ENCODE measurements around the gene SVIL.
"Not testable (repeated sequence)": the region's sequence is repeated elsewhere in the genome, so short reads cannot be mapped to it uniquely, and the experiment has no call there.

SVIL gene

GRCh38 chr10:29524294-29524693, 110.5 kb downstream of the SVIL start:
- DNase-seq (ENCODE audit: extremely low read depth in 1 of 2, low read depth in 1 of 2), result no peak

- no peak for DNase-seq (ENCODE audit: extremely low read depth in 1 of 2, low read depth in 1 of 2)
These were observed 111.9 kb downstream of the SVIL start for GRCh38 chr10:29522918-29523317.

GRCh38 chr10:29522061-29522855, 112.5 kb downstream of the SVIL start:
- DNase-seq (ENCODE audit: extremely low read depth in 1 of 2, low read depth in 1 of 2), result no peak

GRCh38 chr10:29519659-29520058, 115.1 kb downstream of the SVIL start:
- no peak for DNase-seq (ENCODE audit: extremely low read depth in 1 of 2, low read depth in 1 of 2)

- DNase-seq (ENCODE audit: extremely low read depth in 1 of 2, low read depth in 1 of 2), result no peak
These were observed 117.3 kb downstream of the SVIL start for GRCh38 chr10:29517352-29517923.

GRCh38 chr10:29516309-29516932, 118.3 kb downstream of the SVIL start:
- DNase-seq (ENCODE audit: extremely low read depth in 1 of 2, low read depth in 1 of 2), result not testable (repeated sequence)

GRCh38 chr10:29515879-29516278, 118.9 kb downstream of the SVIL start:
- not testable (repeated sequence) for DNase-seq (ENCODE audit: extremely low read depth in 1 of 2, low read depth in 1 of 2)

- not testable (repeated sequence) for DNase-seq (ENCODE audit: extremely low read depth in 1 of 2, low read depth in 1 of 2)
These were observed 119.7 kb downstream of the SVIL start for GRCh38 chr10:29515104-29515503.

- no peak for DNase-seq (ENCODE audit: extremely low read depth in 1 of 2, low read depth in 1 of 2)
These were observed 120.5 kb downstream of the SVIL start for GRCh38 chr10:29514306-29514705.

- DNase-seq (ENCODE audit: extremely low read depth in 1 of 2, low read depth in 1 of 2), result no peak
These were observed 122.3 kb downstream of the SVIL start for GRCh38 chr10:29512425-29512974.

GRCh38 chr10:29511806-29512205, 123.0 kb downstream of the SVIL start:
- not testable (repeated sequence) for DNase-seq (ENCODE audit: extremely low read depth in 1 of 2, low read depth in 1 of 2)

- DNase-seq (ENCODE audit: extremely low read depth in 1 of 2, low read depth in 1 of 2), result not testable (repeated sequence)
These were observed 124.2 kb downstream of the SVIL start for GRCh38 chr10:29510483-29511157.

GRCh38 chr10:29508554-29509244, 126.1 kb downstream of the SVIL start:
- DNase-seq (ENCODE audit: extremely low read depth in 1 of 2, low read depth in 1 of 2), result no peak

- DNase-seq (ENCODE audit: extremely low read depth in 1 of 2, low read depth in 1 of 2), result not testable (repeated sequence)
These were observed 127.0 kb downstream of the SVIL start for GRCh38 chr10:29507750-29508149.

GRCh38 chr10:29506324-29506921, 128.3 kb downstream of the SVIL start:
- DNase-seq (ENCODE audit: extremely low read depth in 1 of 2, low read depth in 1 of 2), result not testable (repeated sequence)

GRCh38 chr10:29502351-29502750, 132.4 kb downstream of the SVIL start:
- no peak for DNase-seq (ENCODE audit: extremely low read depth in 1 of 2, low read depth in 1 of 2)

- DNase-seq (ENCODE audit: extremely low read depth in 1 of 2, low read depth in 1 of 2), result no peak
These were observed 133.1 kb downstream of the SVIL start for GRCh38 chr10:29501692-29502091.

- DNase-seq (ENCODE audit: extremely low read depth in 1 of 2, low read depth in 1 of 2), result no peak
These were observed 134.7 kb downstream of the SVIL start for GRCh38 chr10:29499993-29500537.

GRCh38 chr10:29496341-29497162, 138.2 kb downstream of the SVIL start:
- peak in 1 of 2 donors; percentile 50 for DNase-seq (ENCODE audit: extremely low read depth in 1 of 2, low read depth in 1 of 2)

Data from activated CD8-positive, alpha-beta memory T cell treated with anti-CD3 and anti-CD28 coated beads for 1 hour (primary cell).